Measurements from ENCODE around the gene PROSER3.

PROSER3 gene

GRCh38 chr19:35757749-35758608 is at the start of gene PROSER3:
TSS of gene PROSER3 (plus strand) at chr19:35758176. CDS start at chr19:35758216, 40 bp downstream.
- DNase-seq, result peak; percentile 97

GRCh38 chr19:35708391-35708790 is 49.6 kb upstream of the PROSER3 start:
- no peak for DNase-seq

- DNase-seq, result no peak
Measured at GRCh38 chr19:35710784-35711723, 46.9 kb upstream of the PROSER3 start.

- DNase-seq, result no peak
Measured at GRCh38 chr19:35712567-35713505, 45.1 kb upstream of the PROSER3 start.

DNA sequence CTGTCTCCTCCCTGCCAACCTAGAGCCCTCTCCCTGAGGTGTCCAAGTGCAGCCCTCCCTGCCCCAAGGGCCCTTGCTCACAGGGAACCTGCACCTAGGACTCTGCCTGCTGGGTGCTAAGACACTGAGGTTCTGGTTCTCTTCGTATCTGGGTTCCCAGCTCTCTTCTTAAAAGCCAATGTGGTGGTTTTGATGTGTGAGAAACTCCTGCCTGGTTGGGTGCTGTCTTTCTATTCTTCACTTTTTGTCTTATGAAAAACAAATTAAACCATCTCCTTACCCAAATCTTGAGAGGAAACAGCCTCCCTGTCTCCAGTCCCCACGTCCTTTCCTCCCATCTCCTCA is 44.5 kb upstream of the PROSER3 start:
- no peak for DNase-seq

GRCh38 chr19:35713904-35714495 is 44.0 kb upstream of the PROSER3 start:
- no peak for DNase-seq

GRCh38 chr19:35714601-35715354 is 43.2 kb upstream of the PROSER3 start:
- DNase-seq, result no peak

DNA sequence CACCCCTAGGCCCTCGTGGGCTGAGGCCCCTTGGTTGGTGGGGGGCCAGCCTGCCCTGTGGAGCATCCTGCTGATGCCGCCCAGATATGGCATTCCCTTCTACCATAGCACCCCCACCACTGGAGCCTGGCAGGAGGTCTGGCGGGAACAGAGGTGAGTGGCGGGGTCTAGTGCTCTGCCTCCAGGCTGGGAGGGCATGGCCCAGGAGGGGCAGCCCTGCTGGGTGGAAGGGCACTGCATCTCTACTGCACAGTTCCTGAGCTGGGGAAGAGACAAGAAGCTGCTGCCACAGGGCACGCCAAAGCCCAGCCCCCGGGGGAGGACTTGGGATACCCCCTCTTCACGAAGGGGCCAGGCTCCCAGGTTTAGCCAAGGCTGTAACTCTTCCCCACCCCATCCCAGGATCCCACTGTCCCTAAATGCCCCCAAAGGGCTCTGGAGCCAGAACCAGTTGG is 42.6 kb upstream of the PROSER3 start:
- DNase-seq, result no peak

GRCh38 chr19:35715981-35716800 is 41.8 kb upstream of the PROSER3 start:
- DNase-seq, result no peak

- DNase-seq, result peak; percentile 96
Measured at GRCh38 chr19:35716801-35717664, 40.9 kb upstream of the PROSER3 start.

GRCh38 chr19:35717665-35718344 is 40.2 kb upstream of the PROSER3 start, which contains the start of gene KMT2B:
TSS of gene KMT2B (plus strand) at chr19:35718003. CDS start at chr19:35718019, 16 bp downstream.
- no peak for DNase-seq

GRCh38 chr19:35718345-35719041 is 39.5 kb upstream of the PROSER3 start:
- peak; percentile 35 for DNase-seq

DNA sequence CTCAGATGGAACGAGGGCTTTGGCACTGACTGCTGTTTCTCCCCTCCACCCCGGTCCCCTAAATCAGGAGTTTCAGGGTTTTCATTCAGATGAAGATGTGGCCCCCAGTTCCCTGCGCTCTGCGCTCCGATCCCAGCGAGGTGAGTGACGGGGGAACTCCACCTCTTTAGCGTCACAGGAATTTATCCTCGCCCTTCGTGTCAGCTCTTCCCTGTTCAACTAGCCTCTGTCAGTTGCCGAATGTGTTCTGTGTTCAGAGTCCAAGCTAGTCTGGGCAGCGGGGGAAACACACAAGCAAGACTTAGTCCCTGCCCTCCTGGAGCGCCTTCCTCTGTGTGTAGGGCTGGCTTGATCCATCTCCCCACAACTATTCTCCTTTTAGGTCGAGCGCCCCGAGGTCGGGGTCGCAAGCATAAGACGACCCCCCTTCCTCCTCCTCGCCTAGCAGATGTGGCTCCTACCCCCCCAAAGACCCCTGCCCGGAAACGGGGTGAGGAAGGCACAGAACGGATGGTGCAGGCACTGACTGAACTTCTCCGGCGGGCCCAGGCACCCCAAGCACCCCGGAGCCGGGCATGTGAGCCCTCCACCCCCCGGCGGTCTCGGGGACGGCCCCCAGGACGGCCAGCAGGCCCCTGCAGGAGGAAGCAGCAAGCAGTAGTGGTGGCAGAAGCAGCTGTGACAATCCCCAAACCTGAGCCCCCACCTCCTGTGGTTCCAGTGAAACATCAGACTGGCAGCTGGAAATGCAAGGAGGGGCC is 38.4 kb upstream of the PROSER3 start:
- DNase-seq, result no peak

- no peak for DNase-seq
Measured at GRCh38 chr19:35720163-35720524, 37.8 kb upstream of the PROSER3 start.

- no peak for DNase-seq
Measured at GRCh38 chr19:35720648-35721047, 37.3 kb upstream of the PROSER3 start.

DNA sequence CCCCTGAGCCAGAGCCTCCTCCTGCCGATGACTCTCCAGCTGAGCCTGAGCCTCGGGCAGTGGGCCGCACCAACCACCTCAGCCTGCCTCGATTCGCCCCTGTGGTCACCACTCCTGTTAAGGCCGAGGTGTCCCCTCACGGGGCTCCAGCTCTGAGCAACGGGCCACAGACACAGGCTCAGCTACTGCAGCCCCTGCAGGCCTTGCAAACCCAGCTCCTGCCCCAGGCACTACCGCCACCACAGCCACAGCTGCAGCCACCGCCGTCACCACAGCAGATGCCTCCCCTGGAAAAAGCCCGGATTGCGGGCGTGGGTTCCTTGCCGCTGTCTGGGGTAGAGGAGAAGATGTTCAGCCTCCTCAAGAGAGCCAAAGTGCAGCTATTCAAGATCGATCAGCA is 36.6 kb upstream of the PROSER3 start:
- DNase-seq, result no peak

GRCh38 chr19:35722461-35722860 is 35.5 kb upstream of the PROSER3 start:
- no peak for DNase-seq
